HG03565 (cell line): ENCODE data around the gene GPC5.

ENCODE experiments used
- ATAC-seq: cut with Tn5 transposase; IDR thresholded peaks from one replicate; pipeline ENCODE4 v1.9.1; 2021; ENCODE audit warnings: mild to moderate bottlenecking, moderate library complexity; ENCODE audit not compliant: unreplicated experiment

GPC5 gene

GRCh38 chr13:91454666-91455065 is 56.2 kb downstream of the GPC5 start:
- ATAC-seq, result no peak

DNA sequence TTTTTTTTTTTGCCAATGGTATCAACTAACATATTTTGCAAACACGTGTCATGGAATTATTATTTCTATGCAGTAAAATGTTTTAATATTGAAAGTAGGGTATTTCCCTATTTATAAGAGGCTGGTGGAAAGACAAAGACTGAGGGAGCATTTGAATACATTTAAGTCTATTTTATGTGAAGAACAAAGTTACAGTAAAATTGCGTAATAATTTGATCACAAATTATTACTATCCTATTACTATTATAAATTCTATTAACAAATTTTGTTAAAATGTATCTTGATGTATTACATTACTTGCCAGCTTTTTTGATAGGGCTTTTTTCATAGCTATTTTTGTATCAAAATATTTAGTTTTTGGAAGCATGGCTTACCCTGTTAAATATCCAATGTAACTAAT is 58.4 kb downstream of the GPC5 start:
- ATAC-seq, result no peak

GRCh38 chr13:91459485-91459884 is 61.1 kb downstream of the GPC5 start:
- no peak for ATAC-seq

DNA sequence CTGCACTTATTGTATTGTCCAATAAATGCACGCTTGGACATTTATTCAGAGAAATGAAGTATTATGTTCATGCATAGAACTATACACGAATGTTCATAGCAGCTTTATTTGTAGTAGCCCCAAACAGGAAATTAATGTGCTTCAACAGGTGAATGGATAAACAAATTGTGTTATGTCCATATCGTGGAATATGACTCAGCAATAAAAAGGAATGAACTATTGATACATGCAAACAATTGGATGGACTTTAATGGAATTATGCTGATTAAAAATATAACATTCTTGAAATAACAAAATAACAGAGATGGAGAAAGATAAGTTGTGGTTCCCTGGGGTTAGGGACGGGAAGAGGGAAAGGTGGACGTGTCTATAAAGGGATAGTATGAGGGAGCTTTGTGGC is 65.9 kb downstream of the GPC5 start:
- ATAC-seq, result no peak

DNA sequence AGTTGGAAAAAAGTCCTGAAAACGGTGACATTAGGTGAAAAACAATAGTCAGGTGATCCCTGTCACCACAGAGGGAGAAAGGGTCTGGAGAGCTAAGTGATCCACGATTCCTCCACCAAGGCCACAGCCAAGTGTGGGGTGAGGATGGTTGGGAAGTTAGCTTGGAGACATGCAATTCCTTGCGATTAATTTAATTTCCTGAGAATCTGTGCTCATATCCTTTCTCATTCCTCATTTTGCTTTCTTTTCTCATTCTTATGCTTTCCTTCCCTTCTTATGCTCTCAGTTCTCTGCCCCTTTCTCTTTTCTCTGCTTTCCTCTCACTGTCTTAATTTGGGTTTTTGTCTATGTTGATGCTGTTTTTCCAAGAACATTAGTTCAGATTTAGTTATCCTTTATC is 68.8 kb downstream of the GPC5 start:
- no peak for ATAC-seq

DNA sequence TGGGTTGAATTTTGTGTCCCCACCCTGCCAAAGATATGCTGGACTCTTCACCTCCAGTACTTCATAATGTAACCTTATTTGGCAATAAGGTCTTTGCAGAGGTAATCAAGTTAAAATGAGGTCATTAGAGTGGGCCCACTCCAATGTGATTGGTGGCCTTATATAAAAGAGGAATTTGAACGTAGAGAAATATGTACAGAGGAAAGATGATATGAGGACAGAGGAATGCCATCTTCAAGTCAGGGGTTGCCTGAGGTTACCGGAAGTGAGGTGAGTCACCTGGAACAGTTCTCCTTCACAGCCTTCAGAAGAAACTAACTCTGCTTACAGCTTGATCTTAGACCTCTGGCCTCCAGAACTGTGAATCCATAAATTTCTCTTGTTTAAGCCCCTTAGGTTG is 69.9 kb downstream of the GPC5 start:
- no peak for ATAC-seq

DNA sequence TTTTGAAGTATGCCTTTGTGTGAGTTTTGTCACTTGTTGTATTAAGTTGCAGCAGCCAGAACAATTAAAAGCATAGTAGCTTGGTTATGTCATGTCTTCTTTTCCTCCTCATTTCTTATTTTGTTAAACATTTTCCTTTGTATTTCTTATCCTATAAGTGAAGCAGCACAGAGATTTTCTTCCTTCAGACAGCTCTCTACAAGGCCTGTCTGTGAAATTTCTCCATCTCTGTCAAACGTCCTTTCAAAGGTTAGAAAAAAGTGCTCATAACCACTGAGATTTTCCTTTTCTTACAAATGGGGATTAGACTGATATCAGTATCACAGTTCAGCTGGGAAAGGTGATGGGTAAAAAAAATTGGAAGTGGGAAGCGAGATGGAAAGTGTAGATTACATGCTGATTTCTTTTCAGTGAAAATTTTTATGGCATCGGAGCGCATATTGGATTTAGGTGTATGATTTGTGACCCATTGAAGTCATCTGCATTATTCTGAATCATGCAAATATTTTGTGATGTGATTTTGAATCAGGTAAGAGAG is 71.7 kb downstream of the GPC5 start:
- no peak for ATAC-seq

DNA sequence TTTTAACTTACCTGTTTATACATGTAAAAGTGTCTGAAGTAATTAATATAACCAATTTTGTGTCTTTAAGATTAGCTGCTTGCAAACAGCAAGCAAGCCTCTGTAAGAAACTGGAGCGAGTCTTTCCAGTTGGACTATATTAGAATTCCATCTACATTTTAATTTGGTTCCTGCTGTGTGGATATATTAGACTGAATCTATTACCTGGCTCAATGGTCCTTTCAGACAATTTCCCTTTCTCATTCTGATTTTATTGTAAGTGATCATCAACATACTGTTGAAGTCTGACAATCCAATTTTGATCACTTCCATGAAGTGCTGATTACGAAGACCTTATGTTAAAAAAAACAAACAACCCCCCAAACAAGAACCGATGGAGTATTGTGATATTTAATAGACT is 72.3 kb downstream of the GPC5 start:
- ATAC-seq, result no peak

GRCh38 chr13:91482427-91482826 is 84.0 kb downstream of the GPC5 start:
- no peak for ATAC-seq

DNA sequence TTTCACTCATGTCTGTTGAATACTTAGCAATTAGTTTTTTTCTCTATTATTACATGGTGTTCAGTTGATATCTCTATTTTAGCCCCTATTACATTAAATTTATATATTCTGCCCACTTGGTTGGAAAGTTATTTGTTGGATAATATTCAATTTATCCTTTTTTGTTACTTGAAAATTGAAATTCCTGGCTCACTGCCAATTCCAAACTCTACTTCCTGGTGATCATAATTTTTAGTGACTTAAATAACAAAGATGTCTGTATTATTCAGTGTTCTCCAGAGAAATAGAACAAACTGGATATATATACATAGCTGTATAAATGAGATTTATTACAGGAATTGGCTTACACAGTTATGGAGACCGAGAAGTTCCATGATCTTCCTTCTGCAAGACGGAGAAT is 93.6 kb downstream of the GPC5 start:
- no peak for ATAC-seq

DNA sequence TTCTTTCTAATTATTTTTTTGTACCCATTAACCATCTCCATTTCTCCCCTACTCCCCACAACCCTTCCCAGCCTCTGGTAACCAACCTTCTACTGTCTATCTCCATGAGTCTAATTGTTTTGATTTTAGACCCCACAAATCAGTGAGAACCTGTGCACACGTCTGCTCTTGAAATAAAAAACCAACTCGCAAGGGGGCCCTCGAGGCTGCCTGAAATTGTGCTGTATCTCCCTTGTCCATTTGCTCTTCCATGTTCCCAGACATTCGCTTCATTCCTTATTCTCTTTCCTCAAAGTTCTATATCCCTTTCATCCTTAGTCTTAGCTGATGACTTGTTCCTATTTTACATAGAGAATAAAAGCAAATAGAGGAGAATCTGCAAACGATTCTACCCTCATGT is 95.0 kb downstream of the GPC5 start:
- ATAC-seq, result no peak

DNA sequence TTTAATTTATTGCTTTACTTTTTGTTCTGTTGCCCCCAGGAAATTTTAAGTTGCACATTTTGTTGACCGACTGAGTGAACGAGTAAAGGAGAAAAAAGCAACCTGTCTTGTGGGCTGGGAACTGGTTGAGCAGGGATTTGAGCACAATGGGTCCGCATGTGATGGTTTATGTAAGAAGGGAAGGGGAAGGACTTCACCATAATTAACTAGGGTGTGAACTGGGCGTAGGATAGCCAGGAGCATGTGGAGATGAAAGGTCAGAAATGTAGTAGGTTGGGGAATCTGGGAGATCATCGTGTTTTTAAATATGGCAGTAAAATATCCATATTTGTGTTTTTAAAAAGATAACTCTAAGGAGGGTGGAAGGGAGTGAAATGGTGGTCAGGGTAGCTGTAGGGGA is 99.9 kb downstream of the GPC5 start:
- ATAC-seq, result no peak

DNA sequence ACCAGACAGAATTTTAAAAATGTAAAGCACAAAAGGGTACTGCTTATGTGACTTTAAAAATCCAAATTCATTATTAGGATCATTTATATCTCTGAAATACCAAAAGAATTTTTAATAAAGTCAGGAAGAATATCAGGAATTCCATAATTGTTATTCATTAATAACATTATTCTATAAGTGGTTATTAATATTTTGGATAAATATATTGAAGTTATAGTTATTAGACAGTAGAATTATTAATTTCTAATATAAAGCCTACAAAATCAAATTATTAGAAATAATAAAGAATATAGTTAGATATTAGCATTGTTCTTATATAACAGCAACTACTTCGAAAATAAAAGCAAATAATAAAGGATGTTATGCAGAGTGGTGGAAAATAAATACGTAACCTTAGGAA is 105.8 kb downstream of the GPC5 start:
- ATAC-seq, result no peak

- no peak for ATAC-seq
Measured at GRCh38 chr13:91506759-91507158, 108.3 kb downstream of the GPC5 start.

DNA sequence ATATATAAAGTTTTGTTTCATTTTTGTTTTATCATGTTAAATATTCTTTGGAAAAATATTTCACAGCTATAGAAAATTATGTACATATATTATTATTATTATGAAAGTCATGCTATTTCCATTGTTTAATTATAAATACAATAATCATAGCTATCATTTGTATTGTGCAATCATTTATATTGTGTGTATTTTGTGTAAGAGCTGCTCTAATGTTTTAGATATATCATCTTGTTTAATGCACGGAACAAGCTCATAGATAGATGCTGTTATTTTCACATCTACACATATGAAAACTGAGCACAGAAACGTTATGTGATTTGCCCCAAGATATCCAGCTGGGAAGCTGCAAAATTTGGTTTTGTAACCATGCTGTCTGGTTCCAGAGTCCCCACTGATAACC is 111.6 kb downstream of the GPC5 start:
- ATAC-seq, result no peak

DNA sequence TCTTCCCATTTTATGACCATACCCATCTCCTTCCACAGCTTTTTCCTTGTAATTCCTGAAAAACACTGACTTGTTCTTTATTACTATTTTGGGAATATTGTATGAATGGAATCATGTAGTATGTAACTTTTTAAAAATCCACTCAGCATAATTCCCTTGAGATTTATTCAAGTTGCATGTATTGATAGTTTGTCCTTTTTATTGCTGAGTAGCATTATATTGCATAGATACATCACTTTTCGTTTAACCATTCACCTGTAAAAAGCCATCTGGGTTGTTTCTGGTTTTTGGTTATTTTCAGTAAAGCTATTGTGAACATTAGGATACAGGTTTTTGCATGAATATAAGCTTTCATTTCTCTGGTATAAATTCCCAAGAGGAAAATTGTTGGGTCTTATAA is 115.4 kb downstream of the GPC5 start:
- ATAC-seq, result no peak

- no peak for ATAC-seq
Measured at GRCh38 chr13:91516799-91517198, 118.4 kb downstream of the GPC5 start.

GRCh38 chr13:91520952-91521351 is 122.5 kb downstream of the GPC5 start:
- no peak for ATAC-seq

GRCh38 chr13:91523116-91523515 is 124.7 kb downstream of the GPC5 start:
- ATAC-seq, result no peak

DNA sequence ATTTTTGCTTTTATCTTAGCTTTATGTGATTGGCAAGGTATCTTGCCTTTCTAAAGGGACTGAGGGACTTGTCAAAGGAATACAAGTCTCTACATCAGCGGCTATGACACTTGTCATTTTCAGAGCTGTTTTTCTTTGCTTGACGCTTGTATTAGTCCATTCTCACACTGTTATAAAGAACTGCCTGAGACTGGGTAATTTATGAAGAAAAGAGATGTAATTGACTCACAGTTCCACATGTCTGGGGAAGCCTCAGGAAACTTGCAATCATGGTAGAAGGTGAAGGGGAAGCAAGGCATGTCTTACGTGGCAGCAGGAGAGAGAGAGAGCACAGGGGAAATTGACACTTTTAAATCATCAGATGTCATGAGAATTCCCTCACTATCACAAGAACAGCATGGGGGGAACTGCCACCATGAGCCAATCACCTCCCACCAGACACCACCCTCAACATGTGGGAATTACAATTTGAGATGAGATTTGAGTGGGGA is 128.2 kb downstream of the GPC5 start:
- no peak for ATAC-seq

GRCh38 chr13:91529739-91530482 is 131.5 kb downstream of the GPC5 start:
- no peak for ATAC-seq

GRCh38 chr13:91531646-91532045 is 133.2 kb downstream of the GPC5 start:
- no peak for ATAC-seq

DNA sequence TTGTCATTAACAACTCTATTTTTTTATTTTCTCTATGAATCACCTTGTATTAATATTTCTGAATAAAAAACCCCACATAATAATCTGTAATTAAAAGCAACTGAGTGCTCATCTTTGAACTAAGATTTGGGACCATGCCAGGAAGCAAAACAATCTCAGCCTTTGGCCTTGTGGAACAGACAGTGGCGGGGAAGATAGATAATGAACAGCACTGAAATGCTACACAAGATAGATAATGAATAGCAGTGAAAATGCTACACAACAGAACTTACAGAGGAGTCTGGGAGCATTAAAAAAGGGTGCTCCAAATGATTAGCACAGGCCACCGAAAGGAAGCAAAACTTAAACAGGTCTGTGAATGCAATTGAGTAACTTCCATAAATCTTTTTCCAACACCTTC is 134.9 kb downstream of the GPC5 start:
- no peak for ATAC-seq
